Mucosa of descending colon (tissue), 3 donors: Measurements from ENCODE around the gene GNB1L. TPM values are rescaled to one million over a fixed set of nuclear protein-coding genes. Genes with fewer than 3 reads are reported as not detected.

ENCODE experiments used
- ATAC-seq: fragments of 200-7000 bp; cut with Tn5 transposase; one replicate; pipeline ENCODE4 v1.9.1; 2020; ENCODE audit warnings: mild to moderate bottlenecking, moderate library complexity
- DNase-seq, 3 donors: peaks; one replicate each; pipeline ENCODE4 v3.0.0-alpha.2; 2020
- H3K36me3 ChIP-seq: fragments of 200-600 bp; one replicate; pipeline ENCODE4 v1.8.0; 2021; ENCODE audit warnings: low read depth, mild to moderate bottlenecking
- H3K4me1 ChIP-seq: fragments of 200-600 bp; one replicate; pipeline ENCODE4 v1.8.0; 2021; ENCODE audit warnings: low read depth, mild to moderate bottlenecking
- H3K4me3 ChIP-seq: fragments of 200-600 bp; one replicate; pipeline ENCODE4 v1.8.0; 2021; ENCODE audit warnings: mild to moderate bottlenecking
- H3K9me3 ChIP-seq: fragments of 200-600 bp; one replicate; pipeline ENCODE4 v1.8.0; 2021; ENCODE audit warnings: mild to moderate bottlenecking
- intact Hi-C, 2 donors: fragments of 100-400 bp; cut with DNase I in 1 of 2; cut with micrococcal nuclease in 1 of 2; formaldehyde crosslinking; loops; one replicate each; pipeline versions ENCODE4 v1.11.0 to v1.11.1; 2022; cut with DNase I, micrococcal nuclease
- total RNA-seq, 3 donors: library from RNA; stranded (reverse); fragmentation: NEBNext Ultra II Directional in 2 of 3; extraction: Animal tissue kit (Norgen Biotek cat#: 25700) in 2 of 3; gene quantifications; one replicate each; pipeline versions ENCODE4 v1.2.1 to v1.2.4, GENCODE V29; 2021 to 2023
- TF ChIP-seq, protein P1 (sequence below): fragments of 200-600 bp; IDR thresholded peaks from one replicate; pipeline ENCODE4 v1.8.0; 2022; ENCODE audit warnings: antibody characterized with exemption, mild to moderate bottlenecking
- donor health status: DM: no; HTN: no; CAD: no; lungs with moderate emphysema.
- donor health status: DM: no; HTN: no; CAD: no.
- donor health status: DM: no; HTN: yes; CAD: no.

Gene GNB1L
- total RNA-seq, 3 donors from 2014 or later, result 2.7 to 4.7 (median 3.4) TPM

DNA sequence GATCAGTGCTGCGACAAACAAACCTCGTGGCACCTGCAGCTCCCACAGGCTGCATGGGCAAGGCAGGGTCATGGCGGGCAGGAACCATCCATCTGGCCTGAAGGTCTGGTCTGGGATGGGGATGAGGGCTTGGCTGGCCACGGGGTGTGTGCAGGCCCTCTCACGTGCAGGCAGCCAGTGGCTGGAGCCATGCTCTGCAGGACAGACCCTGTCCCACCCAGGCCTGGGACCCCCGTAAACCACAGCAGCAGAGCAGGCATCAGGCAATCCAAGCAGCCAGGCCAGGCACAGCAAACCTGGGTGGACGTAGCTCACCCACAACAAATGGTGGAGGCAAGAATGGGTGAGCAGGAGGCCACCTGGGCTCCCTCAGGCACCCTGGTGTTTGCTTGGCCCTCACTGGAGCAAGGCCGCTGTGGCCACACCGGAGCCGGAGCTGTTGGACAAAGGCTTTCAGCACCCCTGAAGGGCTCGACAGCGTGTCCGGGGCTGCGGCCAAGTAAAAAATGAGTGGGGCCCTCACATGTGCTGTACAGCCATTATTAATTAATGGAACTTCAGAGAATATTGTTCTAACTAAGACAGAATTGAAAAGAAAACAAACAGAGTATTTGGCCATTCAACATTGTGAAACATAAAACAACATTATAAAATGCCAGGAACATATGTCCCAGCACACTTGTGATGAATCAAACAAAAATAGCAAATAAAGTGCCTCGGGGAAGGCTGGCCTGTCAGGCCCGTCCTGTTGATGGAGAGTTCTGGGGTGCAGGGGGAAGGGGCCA is 24.0 kb upstream of the GNB1L start:
- DNase-seq, result peak in 1 of 3 donors; percentile 43
- Histone ChIP-seq H3K4me1 (peaks cover 20% of the 10 kb centered on the region), H3K4me3 (no peak overlapping the region), H3K9me3 (no peaks in the 10 kb centered on the region), H3K36me3 (no peaks in the 10 kb centered on the region)
- no peak for ATAC-seq
- TF ChIP-seq, protein P1, sequence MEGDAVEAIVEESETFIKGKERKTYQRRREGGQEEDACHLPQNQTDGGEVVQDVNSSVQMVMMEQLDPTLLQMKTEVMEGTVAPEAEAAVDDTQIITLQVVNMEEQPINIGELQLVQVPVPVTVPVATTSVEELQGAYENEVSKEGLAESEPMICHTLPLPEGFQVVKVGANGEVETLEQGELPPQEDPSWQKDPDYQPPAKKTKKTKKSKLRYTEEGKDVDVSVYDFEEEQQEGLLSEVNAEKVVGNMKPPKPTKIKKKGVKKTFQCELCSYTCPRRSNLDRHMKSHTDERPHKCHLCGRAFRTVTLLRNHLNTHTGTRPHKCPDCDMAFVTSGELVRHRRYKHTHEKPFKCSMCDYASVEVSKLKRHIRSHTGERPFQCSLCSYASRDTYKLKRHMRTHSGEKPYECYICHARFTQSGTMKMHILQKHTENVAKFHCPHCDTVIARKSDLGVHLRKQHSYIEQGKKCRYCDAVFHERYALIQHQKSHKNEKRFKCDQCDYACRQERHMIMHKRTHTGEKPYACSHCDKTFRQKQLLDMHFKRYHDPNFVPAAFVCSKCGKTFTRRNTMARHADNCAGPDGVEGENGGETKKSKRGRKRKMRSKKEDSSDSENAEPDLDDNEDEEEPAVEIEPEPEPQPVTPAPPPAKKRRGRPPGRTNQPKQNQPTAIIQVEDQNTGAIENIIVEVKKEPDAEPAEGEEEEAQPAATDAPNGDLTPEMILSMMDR, result no peak
- intact Hi-C loops, result no loop called here

DNA sequence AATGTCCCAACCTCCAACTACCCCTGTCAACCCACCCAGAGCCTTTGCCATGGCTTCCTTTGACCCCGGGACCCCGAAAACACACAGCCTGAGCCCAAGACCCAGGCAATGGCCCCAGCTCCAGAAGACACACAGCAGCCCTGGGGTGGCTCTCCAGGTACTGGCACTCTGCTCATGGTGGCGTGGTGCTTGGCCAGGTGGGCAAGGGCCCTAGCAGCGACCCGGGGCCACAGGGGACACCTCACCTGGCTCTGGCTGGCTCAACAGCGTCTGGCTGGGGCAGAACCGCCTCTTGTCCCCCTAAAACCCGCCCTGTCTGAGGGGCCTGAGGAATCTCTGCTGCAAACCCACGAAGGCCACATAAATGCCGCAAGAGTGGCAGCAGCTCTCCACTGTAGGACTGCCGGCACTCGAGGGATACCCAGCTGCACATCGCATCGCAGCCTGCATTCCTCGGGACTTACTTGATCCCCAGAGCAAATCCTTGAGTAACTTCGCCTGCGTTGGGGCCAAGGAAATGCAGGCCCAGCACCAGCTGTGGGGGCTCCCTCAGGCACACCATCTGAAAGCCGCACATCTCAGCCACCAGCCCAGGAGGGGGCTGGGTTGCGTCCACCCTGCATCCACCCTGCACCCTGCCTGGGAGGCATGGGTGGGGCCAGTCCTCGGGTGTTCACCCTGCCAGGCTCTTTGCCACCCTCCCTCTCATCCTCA is 23.1 kb upstream of the GNB1L start:
- TF ChIP-seq, protein P1, result no peak
- ATAC-seq (no peak), DNase-seq (peak in 1 of 3 donors; percentile 48)
- H3K36me3 ChIP-seq, result no peaks in the 10 kb centered on the region
- no peak overlapping the region for H3K4me3 ChIP-seq
- no peaks in the 10 kb centered on the region for H3K9me3 ChIP-seq
- intact Hi-C loops, result no loop called here
- H3K4me1 ChIP-seq, result peaks cover 29% of the 10 kb centered on the region

DNA sequence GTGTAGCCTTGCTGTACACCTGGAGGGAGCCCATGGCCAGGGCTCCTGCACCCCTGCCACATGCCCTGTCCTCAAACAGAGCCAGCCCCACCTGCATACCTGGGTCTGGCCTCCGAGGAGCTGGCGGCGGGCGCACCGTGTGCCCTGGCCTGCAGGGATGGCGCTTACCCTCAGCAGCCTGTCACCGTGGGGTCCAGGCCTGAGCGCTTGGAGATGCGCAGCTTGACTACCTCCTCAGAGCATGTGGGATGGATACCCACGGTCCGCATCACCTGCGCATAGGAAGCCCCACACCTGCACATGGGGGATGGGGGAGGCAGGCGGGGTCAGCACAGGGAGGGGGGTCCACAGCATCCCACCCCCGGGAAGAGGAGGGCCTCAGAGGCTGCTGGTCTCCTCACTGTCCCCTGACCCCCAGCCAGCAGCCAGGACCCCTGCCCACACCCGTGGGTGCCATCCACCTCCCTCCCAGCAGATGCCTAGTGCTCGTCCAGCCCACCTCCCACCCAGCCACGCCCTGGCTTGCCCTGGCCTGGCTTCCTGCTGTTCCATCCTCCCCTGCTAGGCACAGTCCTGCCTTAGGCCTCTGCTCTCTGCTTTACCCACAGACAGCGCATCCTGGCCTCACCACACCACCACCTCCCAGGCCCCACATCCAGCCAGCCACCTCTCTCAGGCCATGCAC is 22.4 kb upstream of the GNB1L start:
- TF ChIP-seq, protein P1, result no peak
- Histone ChIP-seq H3K36me3 (no peaks in the 10 kb centered on the region), H3K4me1 (peaks cover 29% of the 10 kb centered on the region), H3K4me3 (no peak overlapping the region), H3K9me3 (no peaks in the 10 kb centered on the region)
- ATAC-seq (no peak), DNase-seq (peak in 2 of 3 donors; percentile 26 to 40)
- intact Hi-C loops, result no loop called here

DNA sequence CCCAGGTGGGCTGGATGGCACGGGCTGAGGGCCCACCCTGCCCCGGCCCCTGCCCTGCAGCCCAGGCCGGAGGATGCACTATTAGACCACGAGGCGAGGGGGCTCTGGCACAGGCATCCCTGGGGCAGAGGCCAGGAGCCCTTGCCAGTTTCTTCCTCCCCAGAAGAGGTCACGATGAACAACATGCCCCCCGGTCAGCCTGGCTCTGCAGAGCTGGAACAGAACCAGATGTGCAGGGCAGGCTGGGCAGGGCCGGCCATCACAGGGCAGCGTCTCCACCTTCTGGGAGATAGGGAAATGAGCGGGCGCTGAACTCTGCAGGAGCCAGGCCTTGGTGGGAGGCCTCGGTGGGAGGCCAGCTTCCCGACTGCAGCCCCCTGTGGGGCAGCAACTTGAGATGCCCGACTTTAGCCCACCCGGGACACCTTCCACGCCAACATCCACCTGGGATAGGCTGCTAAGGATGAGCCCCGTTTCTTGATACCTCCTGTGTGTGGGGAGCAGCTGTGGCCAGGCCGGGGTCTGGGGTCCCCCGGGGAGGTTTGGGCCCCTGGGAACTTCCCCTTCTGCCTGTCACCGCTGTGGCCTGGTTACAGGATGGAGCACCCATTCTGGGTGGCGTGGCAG is 21.8 kb upstream of the GNB1L start:
- DNase-seq, result peak in 2 of 3 donors; percentile 41 to 47
- no peak for ATAC-seq
- intact Hi-C loops, result no loop called here

More for the DNA sequence above, 21.8 kb upstream of the GNB1L start:
- no peaks in the 10 kb centered on the region for H3K9me3 ChIP-seq
- peaks cover 29% of the 10 kb centered on the region for H3K4me1 ChIP-seq
- H3K36me3 ChIP-seq, result no peaks in the 10 kb centered on the region
- TF ChIP-seq, protein P1, result no peak
- no peak overlapping the region for H3K4me3 ChIP-seq
